Adrenal gland (tissue), 5 donors: ENCODE results near the gene GLS.

Experiments used
- POLR2A ChIP-seq, 2 donors: fragments of 450-650 bp; IDR thresholded peaks; one replicate each; pipeline ENCODE4 v1.6.1; 2017; ENCODE audit warnings: antibody characterized with exemption in 2 of 2, mild to moderate bottlenecking in 2 of 2, moderate library complexity in 1 of 2
- TF ChIP-seq, protein P1 (sequence below), 6 experiments: fragments of 450-650 bp in 4 of 6; fragments of 200-600 bp in 2 of 6; sonication (generic) in 1 of 6; IDR thresholded peaks; 1 replicate in 5 of 6; 2 replicates in 1 of 6; pipeline versions ENCODE4 v1.5.1 to v1.8.0; 2016 to 2021; ENCODE audit warnings: antibody characterized with exemption in 6 of 6, mild to moderate bottlenecking in 2 of 6, moderate library complexity in 1 of 6
- donor health status: DM: no; HTN: no; CAD: no.

DNA sequence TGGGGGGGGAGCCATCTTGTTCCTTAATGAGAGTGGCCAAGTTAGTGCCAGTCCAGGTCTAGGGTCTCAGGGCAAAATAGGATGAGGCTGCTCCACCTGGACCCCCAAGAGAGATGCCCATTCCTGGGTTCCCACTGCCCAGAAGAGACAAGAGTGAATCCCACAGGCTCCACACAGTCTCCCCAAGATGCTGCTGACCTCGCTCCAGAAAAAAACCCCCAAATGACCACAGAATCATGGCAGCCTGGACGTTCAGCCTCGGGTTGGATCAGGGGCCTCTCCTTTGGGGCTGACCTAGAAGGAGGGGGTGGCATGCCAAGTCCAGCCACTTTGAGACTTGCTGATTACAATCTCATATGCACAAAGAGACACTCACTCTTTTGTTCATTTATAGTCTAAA lies 108.3 kb downstream of the GLS start:
- TF ChIP-seq, protein P1, sequence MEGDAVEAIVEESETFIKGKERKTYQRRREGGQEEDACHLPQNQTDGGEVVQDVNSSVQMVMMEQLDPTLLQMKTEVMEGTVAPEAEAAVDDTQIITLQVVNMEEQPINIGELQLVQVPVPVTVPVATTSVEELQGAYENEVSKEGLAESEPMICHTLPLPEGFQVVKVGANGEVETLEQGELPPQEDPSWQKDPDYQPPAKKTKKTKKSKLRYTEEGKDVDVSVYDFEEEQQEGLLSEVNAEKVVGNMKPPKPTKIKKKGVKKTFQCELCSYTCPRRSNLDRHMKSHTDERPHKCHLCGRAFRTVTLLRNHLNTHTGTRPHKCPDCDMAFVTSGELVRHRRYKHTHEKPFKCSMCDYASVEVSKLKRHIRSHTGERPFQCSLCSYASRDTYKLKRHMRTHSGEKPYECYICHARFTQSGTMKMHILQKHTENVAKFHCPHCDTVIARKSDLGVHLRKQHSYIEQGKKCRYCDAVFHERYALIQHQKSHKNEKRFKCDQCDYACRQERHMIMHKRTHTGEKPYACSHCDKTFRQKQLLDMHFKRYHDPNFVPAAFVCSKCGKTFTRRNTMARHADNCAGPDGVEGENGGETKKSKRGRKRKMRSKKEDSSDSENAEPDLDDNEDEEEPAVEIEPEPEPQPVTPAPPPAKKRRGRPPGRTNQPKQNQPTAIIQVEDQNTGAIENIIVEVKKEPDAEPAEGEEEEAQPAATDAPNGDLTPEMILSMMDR (IDR thresholded peaks at IDR 0.05) = no peak
- no peak for TF ChIP-seq POLR2A (IDR thresholded peaks at IDR 0.05)
